ENCODE data around the gene HIVEP3.
A peak's percentile ranks its signal among the peaks of the same experiment; 100 is the strongest.

Gene HIVEP3

GRCh38 chr1:41920658-41921057 is 1.9 kb upstream of the HIVEP3 start:
- DNase-seq (ENCODE audit: low spot score) = no peak

- DNase-seq (ENCODE audit: low spot score) = peak; percentile 91
Observed at GRCh38 chr1:41919764-41920397, 1.2 kb upstream of the HIVEP3 start.

DNA sequence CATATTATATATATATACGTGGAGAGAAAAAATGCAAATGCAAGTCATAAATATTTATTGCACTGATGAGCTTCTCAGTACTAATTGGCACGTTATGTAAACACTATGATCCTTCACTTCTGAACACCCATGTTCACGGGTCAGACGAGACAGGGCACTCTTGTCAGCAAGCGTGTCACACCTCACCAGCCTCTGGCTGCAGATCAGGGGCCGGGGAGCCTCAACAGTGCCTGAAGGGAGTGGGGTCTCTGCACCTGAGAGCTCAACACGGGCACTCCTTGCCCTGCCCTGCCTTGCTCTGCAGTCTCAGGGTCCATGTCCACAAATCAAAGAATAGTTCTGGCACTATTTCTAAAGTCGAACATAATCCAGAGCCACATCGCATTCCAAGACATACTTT is 409 bp upstream of the HIVEP3 start:
- peak; percentile 33 for DNase-seq (ENCODE audit: low spot score)

- peak; percentile 53 for DNase-seq (ENCODE audit: low spot score)
Observed at GRCh38 chr1:41917835-41918449, 780 bp downstream of the HIVEP3 start.

DNA sequence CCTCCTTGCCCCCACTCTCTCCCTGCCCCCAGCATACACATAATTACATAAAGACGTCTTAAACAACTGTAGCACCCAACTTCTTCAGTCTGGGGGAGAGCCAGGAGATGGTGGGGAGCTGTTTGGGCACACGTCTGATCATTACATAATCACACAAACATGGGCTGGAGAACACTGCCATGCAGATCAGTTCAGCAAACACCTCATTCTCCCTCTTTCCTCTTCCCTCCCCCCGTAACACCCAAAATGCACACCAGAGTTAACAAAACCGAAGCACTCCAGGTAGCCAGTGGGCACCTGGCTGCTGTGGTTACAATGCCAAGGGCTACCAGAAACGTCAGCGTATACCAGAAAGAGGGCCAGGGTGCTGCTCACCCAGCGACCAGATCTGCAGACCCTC is 1.6 kb downstream of the HIVEP3 start:
- DNase-seq (ENCODE audit: low spot score) = peak; percentile 57

DNA sequence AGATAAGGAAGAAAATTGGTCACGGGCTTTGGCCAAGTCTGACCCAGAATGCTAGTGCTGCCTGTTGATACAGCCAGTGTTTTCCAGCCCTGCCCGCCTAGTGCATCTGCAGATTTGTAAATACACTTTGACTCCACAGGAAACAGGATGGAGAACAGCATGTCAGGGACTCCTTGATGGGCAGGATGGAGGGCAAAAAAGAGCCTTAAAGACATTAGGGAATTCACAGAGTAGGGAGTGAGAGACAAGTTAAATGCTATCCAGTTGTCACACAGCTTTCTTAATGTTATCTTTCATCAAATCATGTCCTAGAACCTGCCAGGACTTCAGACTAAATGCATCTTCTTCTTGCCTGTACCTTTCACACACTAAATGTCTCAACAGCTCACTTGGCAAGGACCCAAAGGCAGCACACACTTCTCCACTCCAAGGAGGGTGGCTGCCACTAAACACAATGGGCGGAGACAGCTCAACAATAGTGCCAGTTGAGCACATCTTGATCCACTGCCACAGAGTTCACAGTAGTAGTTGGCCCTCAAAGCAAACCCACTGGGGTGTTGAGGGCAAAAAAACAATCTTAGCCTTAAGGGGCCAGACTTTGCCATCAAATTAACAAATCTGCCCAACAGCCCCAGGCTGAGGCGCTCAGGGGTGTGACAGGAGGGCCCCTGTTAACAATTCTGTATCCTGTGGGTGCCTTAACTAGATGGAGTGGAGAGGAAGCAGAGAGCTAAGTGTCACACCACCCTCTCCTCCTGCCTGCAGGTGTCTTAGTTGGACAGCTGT is 2.7 kb downstream of the HIVEP3 start:
- peak; percentile 54 for DNase-seq (ENCODE audit: low spot score)

DNA sequence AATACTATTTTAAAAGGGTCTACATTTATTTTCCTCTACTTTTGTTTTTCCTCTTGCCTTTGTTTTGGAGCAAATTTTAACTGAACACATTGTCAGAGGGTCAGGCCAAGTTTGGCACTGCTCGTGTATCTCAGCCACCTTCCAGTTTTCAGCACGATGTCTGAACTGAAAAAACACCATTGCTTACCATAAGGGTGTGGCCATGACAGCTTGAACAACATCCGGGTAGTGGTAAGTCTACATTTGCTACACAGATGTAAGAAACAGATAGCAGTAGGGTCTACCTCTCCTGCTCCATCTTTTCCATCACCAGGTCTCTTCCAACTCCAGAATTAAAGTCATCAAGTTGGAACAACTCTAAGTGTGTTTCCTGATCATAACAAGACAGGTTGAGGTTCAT is 4.2 kb downstream of the HIVEP3 start:
- no peak for DNase-seq (ENCODE audit: low spot score)

DNA sequence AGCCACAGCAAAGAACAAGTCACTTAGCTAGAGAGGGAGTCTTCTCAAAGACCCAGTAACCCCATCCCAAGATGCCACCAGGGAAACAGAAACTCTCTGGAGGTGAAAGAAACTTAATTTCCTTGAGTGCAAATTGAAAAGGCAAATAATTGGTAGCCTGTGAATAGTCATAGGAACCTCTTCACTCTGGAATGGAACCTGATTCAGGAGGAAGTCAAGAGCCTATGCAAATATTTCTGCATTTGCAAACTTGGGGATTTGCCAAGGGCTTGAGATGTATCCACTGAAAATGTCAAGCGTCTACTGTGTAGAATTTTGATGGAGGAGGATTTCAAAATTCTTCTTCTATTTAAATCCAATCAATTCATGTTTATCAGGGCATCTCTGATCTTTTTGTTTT is 5.7 kb downstream of the HIVEP3 start:
- DNase-seq (ENCODE audit: low spot score) = no peak

DNA sequence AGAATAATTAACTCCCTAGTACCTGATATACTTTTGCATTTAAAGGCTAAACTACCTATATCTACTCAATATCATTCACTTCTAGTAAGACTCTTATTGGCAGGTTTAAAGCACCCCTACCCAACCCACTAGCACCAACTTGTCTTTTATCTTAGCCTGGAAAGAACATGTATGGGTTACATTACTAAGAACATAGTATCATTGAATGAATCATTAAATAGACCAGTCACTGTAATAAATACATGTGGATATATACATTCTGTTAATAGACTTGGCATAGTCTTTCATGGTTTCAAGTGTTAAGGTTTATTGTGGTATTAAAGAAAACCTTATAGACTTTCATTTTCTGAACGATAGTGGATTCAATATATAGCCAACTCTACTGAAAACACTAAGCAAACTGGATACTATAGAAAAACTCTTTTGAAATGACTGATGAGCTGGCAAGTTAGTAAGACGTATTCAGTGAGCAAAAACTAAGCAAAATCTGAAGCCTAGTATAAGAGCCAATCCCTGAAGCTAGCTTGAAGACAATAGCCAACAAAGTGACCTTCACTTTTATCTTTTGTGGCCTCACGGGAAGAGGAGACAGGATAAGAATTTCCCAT is 10.3 kb downstream of the HIVEP3 start:
- DNase-seq (ENCODE audit: low spot score) = no peak

DNA sequence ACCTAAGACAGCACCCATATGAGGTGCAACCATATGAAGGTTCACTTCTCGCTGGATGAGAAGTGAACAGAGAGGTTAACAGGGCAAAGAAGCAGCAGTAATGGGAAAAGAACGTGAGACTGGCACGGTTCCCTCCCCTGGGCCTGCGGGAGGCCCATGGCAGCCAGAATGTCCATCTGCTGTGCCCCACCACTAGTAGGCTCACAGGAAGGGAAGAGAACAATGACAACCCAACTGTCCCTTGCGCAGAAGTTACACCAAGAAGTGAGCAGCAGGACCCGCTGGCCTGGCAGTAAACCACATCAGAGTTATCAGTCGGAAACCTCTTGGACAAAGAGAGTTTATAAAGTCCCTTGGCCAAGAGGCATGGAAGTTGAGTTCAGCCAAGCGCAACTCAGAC is 11.3 kb downstream of the HIVEP3 start:
- peak; percentile 69 for DNase-seq (ENCODE audit: low spot score)

- no peak for DNase-seq (ENCODE audit: low spot score)
Observed at GRCh38 chr1:41906943-41907342, 11.8 kb downstream of the HIVEP3 start.

- DNase-seq (ENCODE audit: low spot score) = no peak
Observed at GRCh38 chr1:41905093-41905675, 13.5 kb downstream of the HIVEP3 start.

DNA sequence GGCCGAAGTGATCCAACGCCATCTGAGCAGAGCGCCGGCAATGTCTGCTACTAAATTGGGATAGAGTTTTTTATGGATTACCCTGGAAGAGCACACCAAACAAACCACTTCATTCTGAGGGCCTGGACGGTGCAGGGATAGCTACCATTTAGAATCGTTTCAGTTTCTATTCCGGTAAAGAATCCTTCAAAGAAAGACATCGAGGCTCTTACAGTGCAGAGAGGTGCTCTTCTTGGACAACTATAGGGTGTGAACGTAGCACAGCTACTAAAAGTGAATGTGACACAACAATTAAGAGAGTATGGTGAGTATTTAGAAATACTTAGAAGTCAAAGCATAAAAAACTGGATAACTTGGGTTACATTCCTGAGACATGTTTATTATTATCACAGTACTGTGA is 16.1 kb downstream of the HIVEP3 start:
- DNase-seq (ENCODE audit: low spot score) = no peak

GRCh38 chr1:41902159-41902577 is 16.6 kb downstream of the HIVEP3 start:
- no peak for DNase-seq (ENCODE audit: low spot score)

DNA sequence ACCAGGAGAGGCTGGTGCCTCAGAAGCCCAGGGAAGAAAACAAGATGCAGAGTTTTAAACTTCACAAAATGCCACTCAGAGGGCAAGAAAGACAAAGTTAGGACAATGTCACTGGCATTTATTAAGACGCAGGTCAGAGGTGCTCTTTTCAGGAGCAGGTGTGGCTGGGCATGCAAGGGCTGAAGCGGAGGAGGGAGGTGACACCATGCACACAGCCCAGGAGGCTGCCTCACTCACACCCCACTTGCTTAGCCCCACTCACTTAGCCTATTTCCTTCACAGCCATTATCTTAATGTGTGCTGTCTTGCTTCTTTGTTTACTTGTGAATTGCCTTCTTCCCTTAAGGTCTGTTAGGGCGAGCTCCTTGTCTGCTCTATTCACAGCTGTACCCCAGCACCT is 17.2 kb downstream of the HIVEP3 start:
- no peak for DNase-seq (ENCODE audit: low spot score)

- no peak for DNase-seq (ENCODE audit: low spot score)
Observed at GRCh38 chr1:41900603-41901444, 17.9 kb downstream of the HIVEP3 start.

- DNase-seq (ENCODE audit: low spot score) = no peak
Observed at GRCh38 chr1:41898191-41898713, 20.5 kb downstream of the HIVEP3 start.

- no peak for DNase-seq (ENCODE audit: low spot score)
Observed at GRCh38 chr1:41895552-41895951, 23.2 kb downstream of the HIVEP3 start.

DNA sequence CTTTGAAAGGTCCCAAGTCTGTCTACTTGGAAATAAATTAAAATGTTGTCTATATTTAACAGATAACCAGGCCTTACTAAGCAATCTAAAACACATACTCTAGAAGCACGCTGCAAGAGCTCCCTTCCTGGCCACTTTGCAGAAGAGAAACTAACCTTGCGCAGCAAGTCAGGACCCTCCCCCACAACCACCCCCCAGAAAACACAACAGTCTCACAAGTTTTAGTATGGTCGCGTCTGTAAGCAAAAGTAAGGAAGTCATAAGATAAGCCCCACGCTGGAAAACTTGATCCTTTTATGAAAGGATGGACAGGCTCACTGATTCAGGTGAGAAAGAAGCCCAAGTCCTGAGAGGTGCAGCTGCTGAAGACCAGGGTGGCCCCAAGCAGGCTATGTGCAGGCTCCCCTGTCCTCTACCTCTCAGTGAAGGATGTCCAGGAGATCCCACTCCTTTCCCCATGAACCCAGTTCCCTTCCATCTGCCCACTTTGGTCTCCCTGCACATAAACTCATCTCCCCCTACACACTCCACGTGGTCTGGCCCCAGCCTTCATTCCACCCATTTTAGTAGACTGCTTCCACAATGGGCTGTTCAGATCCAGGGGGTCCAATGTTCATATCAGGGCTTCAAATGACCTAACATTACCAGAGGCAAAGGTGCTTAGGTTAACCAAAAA is 23.8 kb downstream of the HIVEP3 start:
- no peak for DNase-seq (ENCODE audit: low spot score)

- no peak for DNase-seq (ENCODE audit: low spot score)
Observed at GRCh38 chr1:41894101-41894807, 24.5 kb downstream of the HIVEP3 start.
